ENCODE data around the gene BRI3BP.

GRCh38 chr12:125021771-125022170 is 28.3 kb downstream of the BRI3BP start:
- TF ChIP-seq EZH2phosphoT487 (IDR thresholded peaks at IDR 0.05; ENCODE audit: low read length) (no peak), CTCF (IDR thresholded peaks at IDR 0.05; ENCODE audit: low read length) (no peak)

Measured in MM.1S (cell line).